IMR-90 (cell line): ENCODE results near the gene SLC22A6.

Source experiments
- CHD1 ChIP-seq: IDR thresholded peaks from 2 replicates; pipeline ENCODE4 v1.6.1; 2012; ENCODE audit warnings: low read depth, low read length, improper control_type of control experiment
- CTCF ChIP-seq: conservative IDR thresholded peaks from 2 replicates; pipeline ENCODE4 v1.5.1; 2012; ENCODE audit warnings: mild to moderate bottlenecking, low read depth, low read length, improper control_type of control experiment
- FOS ChIP-seq: fragments of 150-350 bp; IDR thresholded peaks from 2 replicates; pipeline ENCODE4 v1.6.1; 2016; ENCODE audit warnings: low read depth, low read length
- MAZ ChIP-seq: IDR thresholded peaks from 2 replicates; pipeline ENCODE4 v1.6.1; 2012; ENCODE audit warnings: low read depth, mild to moderate bottlenecking, low read length, improper control_type of control experiment, moderate library complexity, borderline replicate concordance
- POLR2A ChIP-seq: IDR thresholded peaks from 2 replicates; pipeline ENCODE4 v1.6.1; 2012; ENCODE audit warnings: mild to moderate bottlenecking, low read depth, low read length

- TF ChIP-seq CTCF, result no peak
- TF ChIP-seq CHD1, result no peak
- no peak for TF ChIP-seq FOS
- no peak for TF ChIP-seq MAZ
- no peak for TF ChIP-seq POLR2A
These were observed 31.0 kb downstream of the SLC22A6 start for GRCh38 chr11:62953811-62954210.
